Measurements from ENCODE around the gene SNX8. TPM values are rescaled to one million over a fixed set of nuclear protein-coding genes. Genes with fewer than 3 reads are reported as not detected.

SNX8 gene
- total and polyA plus RNA-seq, 8 donors: 7.1 to 16.1 (median 11.7) TPM

DNA sequence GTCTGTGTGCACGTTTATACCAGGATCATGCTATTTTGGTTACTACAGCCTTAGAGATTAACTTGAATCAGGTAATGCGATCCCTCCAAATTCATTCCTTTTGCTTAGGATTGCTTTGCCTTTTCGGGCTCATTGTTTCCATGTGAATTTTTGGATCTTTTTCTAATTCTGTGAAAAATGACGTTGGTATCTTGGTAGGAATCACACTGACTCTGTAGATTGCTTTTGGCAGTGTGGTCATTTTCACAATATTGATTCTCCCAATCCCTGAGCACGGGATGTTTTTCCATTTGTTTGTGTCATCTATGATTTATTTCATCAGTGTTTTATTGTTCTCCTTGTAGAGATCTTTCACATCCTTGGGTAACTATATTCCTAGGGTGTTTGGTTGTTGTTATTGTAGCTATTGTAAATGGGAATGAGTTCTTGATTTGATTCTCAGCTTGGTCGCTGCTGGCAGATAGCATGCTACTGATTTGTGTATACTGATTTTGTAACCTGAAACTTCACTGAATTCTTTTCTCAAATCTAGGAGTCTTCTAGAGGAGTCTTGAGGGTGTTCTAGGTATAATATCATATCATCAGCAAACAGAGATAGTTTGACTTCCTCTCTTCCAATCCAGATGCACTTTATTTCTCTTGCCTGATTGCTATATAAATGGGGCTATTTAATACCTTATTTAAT, 18.2 kb downstream of the SNX8 start:
- Histone ChIP-seq H3K27ac (no peak overlapping the region), H3K9me3 (no peaks in the 10 kb centered on the region), H3K4me3 (no peak overlapping the region), H3K4me1 (no peaks in the 10 kb centered on the region), H3K36me3 (no peaks in the 10 kb centered on the region), H3K27me3 (no peaks in the 10 kb centered on the region)
- intact Hi-C loops (cut with DNase I): no loop called here
- no peak for ATAC-seq
- no peak for FAIRE-seq
- DNase-seq: no peak
- TF ChIP-seq, protein P1, sequence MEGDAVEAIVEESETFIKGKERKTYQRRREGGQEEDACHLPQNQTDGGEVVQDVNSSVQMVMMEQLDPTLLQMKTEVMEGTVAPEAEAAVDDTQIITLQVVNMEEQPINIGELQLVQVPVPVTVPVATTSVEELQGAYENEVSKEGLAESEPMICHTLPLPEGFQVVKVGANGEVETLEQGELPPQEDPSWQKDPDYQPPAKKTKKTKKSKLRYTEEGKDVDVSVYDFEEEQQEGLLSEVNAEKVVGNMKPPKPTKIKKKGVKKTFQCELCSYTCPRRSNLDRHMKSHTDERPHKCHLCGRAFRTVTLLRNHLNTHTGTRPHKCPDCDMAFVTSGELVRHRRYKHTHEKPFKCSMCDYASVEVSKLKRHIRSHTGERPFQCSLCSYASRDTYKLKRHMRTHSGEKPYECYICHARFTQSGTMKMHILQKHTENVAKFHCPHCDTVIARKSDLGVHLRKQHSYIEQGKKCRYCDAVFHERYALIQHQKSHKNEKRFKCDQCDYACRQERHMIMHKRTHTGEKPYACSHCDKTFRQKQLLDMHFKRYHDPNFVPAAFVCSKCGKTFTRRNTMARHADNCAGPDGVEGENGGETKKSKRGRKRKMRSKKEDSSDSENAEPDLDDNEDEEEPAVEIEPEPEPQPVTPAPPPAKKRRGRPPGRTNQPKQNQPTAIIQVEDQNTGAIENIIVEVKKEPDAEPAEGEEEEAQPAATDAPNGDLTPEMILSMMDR (IDR thresholded peaks at IDR 0.05): no peak
- WGBS, 2 donors: 68 to 71% methylated on average over 6 of the region's 6 CpGs

DNA sequence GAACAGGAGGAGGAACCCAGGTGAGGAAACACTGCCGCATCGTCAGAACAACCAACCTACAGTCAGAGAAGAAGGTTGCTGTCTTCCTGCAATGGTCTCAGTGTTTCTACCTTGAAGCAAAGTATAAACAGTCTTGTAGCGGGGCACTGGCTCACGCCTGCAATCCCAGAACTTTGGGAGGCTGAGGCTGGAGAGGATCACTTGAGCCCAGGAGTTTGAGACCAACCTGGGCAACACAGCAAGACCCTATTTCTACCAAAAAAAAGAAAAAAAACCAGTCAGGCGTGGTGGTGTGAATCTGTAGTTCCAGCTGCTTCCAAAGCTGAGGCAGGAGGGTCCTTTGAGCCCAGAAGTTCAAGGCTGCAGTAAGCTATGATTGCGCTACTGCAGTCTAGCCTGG, 23.4 kb downstream of the SNX8 start:
- Histone ChIP-seq H3K36me3 (no peaks in the 10 kb centered on the region), H3K27ac (no peak overlapping the region), H3K4me3 (no peak overlapping the region), H3K9me3 (no peaks in the 10 kb centered on the region), H3K4me1 (no peaks in the 10 kb centered on the region), H3K27me3 (no peaks in the 10 kb centered on the region)
- FAIRE-seq: no peak
- no peak for DNase-seq
- 93 to 94% methylated on average over 6 of the region's 6 CpGs for WGBS, 2 donors
- intact Hi-C loops (cut with DNase I): no loop called here
- ATAC-seq: no peak
- TF ChIP-seq, protein P1 (IDR thresholded peaks at IDR 0.05): no peak

DNA sequence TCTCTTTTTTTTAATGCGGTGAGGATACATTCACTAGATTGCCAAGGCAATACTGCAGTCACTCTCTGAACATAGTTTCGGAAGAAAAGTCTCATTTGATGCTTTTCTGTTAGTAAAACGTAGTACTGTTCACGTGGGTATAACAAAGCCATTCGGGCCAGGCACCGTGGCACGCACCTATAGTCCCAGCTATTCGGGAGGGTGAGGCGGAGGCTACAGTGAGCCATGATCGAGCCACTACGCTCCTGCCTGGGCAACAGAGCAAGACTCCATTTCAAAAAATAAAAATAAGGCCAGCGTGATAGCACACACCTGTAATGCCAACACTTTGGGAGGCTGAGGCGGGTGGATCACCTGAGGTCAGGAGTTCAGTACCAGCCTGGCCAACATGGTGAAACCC, 24.6 kb downstream of the SNX8 start:
- no peak overlapping the region for H3K27ac ChIP-seq
- no peak for FAIRE-seq
- TF ChIP-seq, protein P1 (IDR thresholded peaks at IDR 0.05): no peak

DNA sequence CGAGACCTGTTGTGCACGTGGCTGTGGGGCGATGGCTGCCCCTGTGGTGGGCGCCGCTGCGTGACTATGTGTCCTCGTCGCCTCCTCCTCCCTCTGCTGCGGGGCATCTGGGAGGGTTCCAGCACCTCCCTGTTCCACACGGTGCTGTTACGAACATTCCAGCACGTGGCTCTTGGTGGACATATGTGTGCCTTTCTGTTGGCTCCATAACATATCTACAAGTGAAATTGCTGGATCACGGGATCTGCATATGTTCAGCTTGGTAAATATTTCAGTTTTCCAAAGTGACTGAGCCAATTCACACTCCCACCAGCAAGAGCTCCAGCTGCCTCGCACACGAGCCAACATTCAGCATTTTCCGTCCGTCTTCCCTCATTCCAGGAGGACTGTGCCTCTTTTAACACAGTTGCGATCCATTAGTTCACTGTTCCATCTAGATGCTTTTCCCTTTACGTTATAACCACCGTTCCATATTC, 25.1 kb downstream of the SNX8 start:
- no peaks in the 10 kb centered on the region for H3K36me3 ChIP-seq
- WGBS, 2 donors: 89 to 90% methylated on average over 20 of the region's 20 CpGs
- FAIRE-seq (no peak), DNase-seq (no peak), ATAC-seq (no peak)
- H3K4me3 ChIP-seq: no peak overlapping the region
- H3K27ac ChIP-seq: no peak overlapping the region
- intact Hi-C loops (cut with DNase I): no loop called here
- H3K4me1 ChIP-seq: no peaks in the 10 kb centered on the region
- H3K27me3 ChIP-seq: no peaks in the 10 kb centered on the region
- TF ChIP-seq, protein P1 (IDR thresholded peaks at IDR 0.05): no peak
- no peaks in the 10 kb centered on the region for H3K9me3 ChIP-seq

More for the DNA sequence above, 24.6 kb downstream of the SNX8 start:
- intact Hi-C loops (cut with DNase I): no loop called here
- Histone ChIP-seq H3K4me3 (no peak overlapping the region), H3K36me3 (no peaks in the 10 kb centered on the region), H3K27me3 (no peaks in the 10 kb centered on the region), H3K9me3 (no peaks in the 10 kb centered on the region), H3K4me1 (no peaks in the 10 kb centered on the region)
- DNase-seq (peak in 1 of 6 donors; percentile 9), ATAC-seq (no peak)
- 87 to 91% methylated on average over 13 of the region's 13 CpGs for WGBS, 2 donors

DNA sequence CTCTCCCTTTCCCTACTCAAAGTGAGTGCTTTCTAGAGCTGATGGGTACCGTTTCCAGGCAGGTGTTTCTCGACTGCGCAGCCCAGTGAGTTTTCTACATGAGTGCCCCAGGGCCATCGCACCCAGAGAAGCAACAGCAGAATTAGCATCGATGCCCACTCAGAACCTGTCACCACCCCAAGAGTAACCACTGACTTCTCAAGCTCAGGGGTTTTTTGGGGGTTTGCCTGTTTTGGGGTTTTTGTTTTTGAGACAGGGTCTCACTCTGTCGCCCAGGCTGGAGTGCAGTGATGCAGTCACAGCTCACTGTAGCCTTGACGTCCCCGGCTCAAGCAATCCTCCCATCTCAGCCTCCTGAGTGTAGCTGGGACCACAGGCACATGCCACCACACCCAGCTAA, 25.7 kb downstream of the SNX8 start:
- no peak for ATAC-seq
- H3K36me3 ChIP-seq: no peaks in the 10 kb centered on the region
- TF ChIP-seq, protein P1 (IDR thresholded peaks at IDR 0.05): no peak
- H3K27ac ChIP-seq: no peak overlapping the region
- 86 to 93% methylated on average over 8 of the region's 8 CpGs for WGBS, 2 donors
- FAIRE-seq: no peak
- H3K4me3 ChIP-seq: no peak overlapping the region
- H3K27me3 ChIP-seq: no peaks in the 10 kb centered on the region
- H3K9me3 ChIP-seq: no peaks in the 10 kb centered on the region
- no peaks in the 10 kb centered on the region for H3K4me1 ChIP-seq
- DNase-seq: no peak
- intact Hi-C loops (cut with DNase I): no loop called here
